K562 (cell line): ENCODE results near the gene ASPRV1. TPM values are rescaled to one million over a fixed set of nuclear protein-coding genes. Genes with fewer than 3 reads are reported as not detected.
A peak's percentile ranks its signal among the peaks of the same experiment; 100 is the strongest.

Source experiments
- ARID1B ChIP-seq: fragments of 450-650 bp; IDR thresholded peaks from 2 replicates; pipeline ENCODE4 v1.6.1; 2016; ENCODE audit warnings: antibody characterized with exemption, mild to moderate bottlenecking, inconsistent platforms
- CBX5 ChIP-seq: IDR thresholded peaks from 2 replicates; pipeline ENCODE4 v1.6.1; 2014; ENCODE audit warnings: low read depth, borderline replicate concordance
- CCAR2 ChIP-seq: fragments of 200-400 bp; formaldehyde crosslinking; IDR thresholded peaks from 2 replicates; pipeline ENCODE4 v1.6.1; 2017; ENCODE audit warnings: mild to moderate bottlenecking, low read depth, low read length
- CHD2 ChIP-seq: IDR thresholded peaks from 2 replicates; pipeline ENCODE4 v1.6.1; 2011; ENCODE audit warnings: low read depth, low read length
- ELF1 ChIP-seq: fragments of 200-800 bp; sonication (Bioruptor generic); IDR thresholded peaks from 2 replicates; pipeline ENCODE4 v1.6.1; 2016; ENCODE audit warnings: missing genetic modification characterization, missing compliant biosample characterization
- HMGN3 ChIP-seq: IDR thresholded peaks from 2 replicates; pipeline ENCODE4 v1.6.1; 2011; ENCODE audit warnings: borderline replicate concordance, low read depth, mild to moderate bottlenecking, mixed read lengths, low read length; ENCODE audit not compliant: insufficient read length; ENCODE audit errors: extremely low read depth
- HNRNPK ChIP-seq: fragments of 200-400 bp; formaldehyde crosslinking; IDR thresholded peaks from one replicate; pipeline ENCODE4 v1.6.1; 2018; ENCODE audit warnings: mild to moderate bottlenecking, low read depth, low read length; ENCODE audit not compliant: poor library complexity, severe bottlenecking
- KLF1 ChIP-seq: fragments of 450-650 bp; IDR thresholded peaks from 2 replicates; pipeline ENCODE4 v1.6.1; 2016; ENCODE audit warnings: missing genetic modification characterization, missing compliant biosample characterization
- NCOA4 ChIP-seq: fragments of 450-650 bp; IDR thresholded peaks from 2 replicates; pipeline ENCODE4 v1.6.1; 2018; ENCODE audit warnings: mild to moderate bottlenecking; ENCODE audit not compliant: partially characterized antibody
- PTTG1 ChIP-seq: fragments of 450-650 bp; IDR thresholded peaks from 2 replicates; pipeline ENCODE4 v1.6.1; 2016; ENCODE audit warnings: low read depth, mild to moderate bottlenecking, missing genetic modification characterization, missing compliant biosample characterization
- RUNX1 ChIP-seq: sonication (generic); IDR thresholded peaks from 2 replicates; pipeline ENCODE4 v1.6.1; 2016; ENCODE audit warnings: antibody characterized with exemption, low read depth
- SAFB ChIP-seq: fragments of 200-400 bp; formaldehyde crosslinking; IDR thresholded peaks from 2 replicates; pipeline ENCODE4 v1.6.1; 2017; ENCODE audit warnings: low read depth, low read length, borderline replicate concordance
- SETDB1 ChIP-seq: IDR thresholded peaks from one replicate; pipeline ENCODE4 v1.6.1; 2012; ENCODE audit warnings: low read length, control low read depth, inconsistent platforms
- ZNF23 ChIP-seq: fragments of 250-450 bp; sonication (Bioruptor Pico); IDR thresholded peaks from 2 replicates; pipeline ENCODE4 v1.4.0; 2020; ENCODE audit warnings: mild to moderate bottlenecking
- ZNF3 ChIP-seq: fragments of 250-450 bp; sonication (Bioruptor Pico); IDR thresholded peaks from 2 replicates; pipeline ENCODE4 v1.5.0; 2021; ENCODE audit warnings: mild to moderate bottlenecking, moderate library complexity
- ZNF311 ChIP-seq: fragments of 250-450 bp; sonication (Bioruptor Pico); IDR thresholded peaks from 2 replicates; pipeline ENCODE4 v1.4.0; 2020; ENCODE audit warnings: mild to moderate bottlenecking, moderate library complexity
- ZNF57 ChIP-seq: fragments of 450-650 bp; formaldehyde crosslinking; IDR thresholded peaks from 2 replicates; pipeline ENCODE4 v1.4.0; 2020; ENCODE audit warnings: mild to moderate bottlenecking, moderate library complexity
- ZNF644 ChIP-seq: fragments of 200-800 bp; sonication (Bioruptor generic); IDR thresholded peaks from 2 replicates; pipeline ENCODE4 v1.6.1; 2016; ENCODE audit warnings: low read depth, missing genetic modification characterization, missing compliant biosample characterization
- ZNF77 ChIP-seq: fragments of 250-450 bp; sonication (Bioruptor Pico); IDR thresholded peaks from 2 replicates; pipeline ENCODE4 v1.5.0; 2020
- ZNF830 ChIP-seq: fragments of 250-450 bp; sonication (Bioruptor Pico); IDR thresholded peaks from 2 replicates; pipeline ENCODE4 v1.5.0; 2021; ENCODE audit warnings: mild to moderate bottlenecking
- polyA plus RNA-seq, 8 experiments: library from polyadenylated mRNA; depleted of rRNA in 4 of 8; stranded (reverse) in 5 of 8; unstranded in 3 of 8; fragments of >200 nt; fragmentation: Nextera tagmentation in 2 of 8; fragmentation: Illumina TruSeq in 1 of 8; extraction: Ambion mirVana in 2 of 8; extraction: Trizol in 1 of 8; gene quantifications; 2 replicates each; pipeline versions ENCODE4 v1.2.1 to v1.2.3, GENCODE V29; 2011 to 2014; ENCODE audit warnings: inconsistent platforms in 1 of 8, missing spikeins in 1 of 8
- total RNA-seq, 7 experiments: library from RNA; depleted of rRNA in 6 of 7; stranded (reverse); fragments of >200 nt in 6 of 7; fragmentation: Illumina TruSeq in 2 of 7; extraction: Trizol in 2 of 7; gene quantifications; 2 replicates each; pipeline versions ENCODE4 v1.2.1 to v1.2.3, GENCODE V29; 2011 to 2021; ENCODE audit warnings: low replicate concordance in 1 of 7
- TF ChIP-seq, protein P1 (sequence below): IDR thresholded peaks from 2 replicates; pipeline ENCODE4 v1.6.1; 2012; ENCODE audit warnings: low read depth, low read length, improper control_type of control experiment, borderline replicate concordance
- TF ChIP-seq, protein P2 (sequence below): fragments of 450-650 bp; conservative IDR thresholded peaks from 2 replicates; pipeline ENCODE4 v1.6.1; 2016; ENCODE audit warnings: missing genetic modification characterization, low read depth, mild to moderate bottlenecking, control low read depth, missing compliant biosample characterization
- TF ChIP-seq, protein P3 (sequence below): sonication (generic); formaldehyde crosslinking; IDR thresholded peaks from 2 replicates; pipeline ENCODE4 v1.8.0; 2022; ENCODE audit warnings: mild to moderate bottlenecking, missing genetic modification reagents
- TF ChIP-seq, protein P4 (sequence below), 3 experiments: IDR thresholded peaks in 2 of 3; conservative IDR thresholded peaks in 1 of 3; 2 replicates each; pipeline ENCODE4 v1.5.1; 2011 to 2012; ENCODE audit warnings: low read length in 3 of 3, mild to moderate bottlenecking in 3 of 3, control low read depth in 2 of 3, improper control_type of control experiment in 1 of 3, inconsistent platforms in 1 of 3, low read depth in 1 of 3, mixed read lengths in 1 of 3, moderate library complexity in 1 of 3; ENCODE audit not compliant: insufficient read depth in 2 of 3

Gene ASPRV1
- total and polyA plus RNA-seq, 9 of the 15 experiments (the other 6 are each of a cell fraction or from before 2014, with no cell fraction given): 0.17 to 0.72 (median 0.47) TPM; not detected in 1

DNA sequence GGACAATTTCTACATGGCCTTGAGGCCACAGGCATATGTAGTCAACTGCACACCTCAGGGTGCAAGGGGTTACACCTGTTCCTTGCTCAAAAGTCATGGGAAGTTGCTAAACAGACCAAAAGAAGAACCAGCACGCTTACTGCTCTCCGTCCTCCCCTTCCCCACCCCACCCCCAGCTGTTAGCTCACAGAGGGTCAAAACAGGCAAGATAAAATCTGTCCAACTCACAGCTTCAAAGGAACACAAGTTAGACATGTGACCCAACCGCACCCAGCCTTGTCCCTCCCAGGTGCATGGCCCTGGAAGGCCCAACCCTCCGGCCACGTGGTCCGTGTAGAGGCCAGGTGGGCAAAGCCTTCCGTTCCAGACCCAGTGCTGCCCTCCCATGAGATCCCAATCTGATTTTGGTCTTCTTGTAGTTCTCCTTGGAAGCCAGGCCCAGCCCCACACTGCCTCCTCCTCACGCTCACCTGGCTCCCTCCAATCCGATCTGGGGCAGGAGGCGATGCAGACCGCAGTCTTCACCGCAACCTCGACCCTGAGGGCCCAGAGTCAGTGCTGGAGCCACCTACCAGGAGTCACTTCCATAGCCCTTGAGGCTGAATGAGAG lies 14.5 kb upstream of the ASPRV1 start (continued):
- TF ChIP-seq, protein P1, sequence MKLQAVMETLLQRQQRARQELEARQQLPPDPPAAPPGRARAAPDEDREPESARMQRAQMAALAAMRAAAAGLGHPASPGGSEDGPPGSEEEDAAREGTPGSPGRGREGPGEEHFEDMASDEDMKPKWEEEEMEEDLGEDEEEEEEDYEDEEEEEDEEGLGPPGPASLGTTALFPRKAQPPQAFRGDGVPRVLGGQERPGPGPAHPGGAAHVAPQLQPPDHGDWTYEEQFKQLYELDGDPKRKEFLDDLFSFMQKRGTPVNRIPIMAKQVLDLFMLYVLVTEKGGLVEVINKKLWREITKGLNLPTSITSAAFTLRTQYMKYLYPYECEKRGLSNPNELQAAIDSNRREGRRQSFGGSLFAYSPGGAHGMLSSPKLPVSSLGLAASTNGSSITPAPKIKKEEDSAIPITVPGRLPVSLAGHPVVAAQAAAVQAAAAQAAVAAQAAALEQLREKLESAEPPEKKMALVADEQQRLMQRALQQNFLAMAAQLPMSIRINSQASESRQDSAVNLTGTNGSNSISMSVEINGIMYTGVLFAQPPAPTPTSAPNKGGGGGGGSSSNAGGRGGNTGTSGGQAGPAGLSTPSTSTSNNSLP: no peak
- TF ChIP-seq ZNF644 (tag) (peak; percentile 93), ZNF77 (CRISPR knock-in tag) (no peak), ZNF3 (no peak), HMGN3 (peak; percentile 71), SETDB1 (no peak), CCAR2 (no peak), ZNF311 (peak; percentile 80), KLF1 (tag) (peak; percentile 70; the same call in 1 of the 2 replicates), ARID1B (peak; percentile 73), PTTG1 (0 out of 2 replicates have a peak, but pooled peaks have one; percentile 37), ZNF23 (CRISPR knock-in tag) (no peak), RUNX1 (no peak), ELF1 (tag) (no peak), ZNF57 (CRISPR knock-in tag) (0 out of 2 replicates have a peak, but pooled peaks have one; percentile 3), CHD2 (0 out of 2 replicates have a peak, but pooled peaks have one; percentile 22), HNRNPK (no peak), SAFB (no peak), ZNF830 (CRISPR knock-in tag) (no peak), CBX5 (0 out of 2 replicates have a peak, but pooled peaks have one; percentile 47), NCOA4 (no peak)
- TF ChIP-seq, protein P2, sequence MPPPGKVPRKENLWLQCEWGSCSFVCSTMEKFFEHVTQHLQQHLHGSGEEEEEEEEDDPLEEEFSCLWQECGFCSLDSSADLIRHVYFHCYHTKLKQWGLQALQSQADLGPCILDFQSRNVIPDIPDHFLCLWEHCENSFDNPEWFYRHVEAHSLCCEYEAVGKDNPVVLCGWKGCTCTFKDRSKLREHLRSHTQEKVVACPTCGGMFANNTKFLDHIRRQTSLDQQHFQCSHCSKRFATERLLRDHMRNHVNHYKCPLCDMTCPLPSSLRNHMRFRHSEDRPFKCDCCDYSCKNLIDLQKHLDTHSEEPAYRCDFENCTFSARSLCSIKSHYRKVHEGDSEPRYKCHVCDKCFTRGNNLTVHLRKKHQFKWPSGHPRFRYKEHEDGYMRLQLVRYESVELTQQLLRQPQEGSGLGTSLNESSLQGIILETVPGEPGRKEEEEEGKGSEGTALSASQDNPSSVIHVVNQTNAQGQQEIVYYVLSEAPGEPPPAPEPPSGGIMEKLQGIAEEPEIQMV (tag): no peak
- TF ChIP-seq, protein P3, sequence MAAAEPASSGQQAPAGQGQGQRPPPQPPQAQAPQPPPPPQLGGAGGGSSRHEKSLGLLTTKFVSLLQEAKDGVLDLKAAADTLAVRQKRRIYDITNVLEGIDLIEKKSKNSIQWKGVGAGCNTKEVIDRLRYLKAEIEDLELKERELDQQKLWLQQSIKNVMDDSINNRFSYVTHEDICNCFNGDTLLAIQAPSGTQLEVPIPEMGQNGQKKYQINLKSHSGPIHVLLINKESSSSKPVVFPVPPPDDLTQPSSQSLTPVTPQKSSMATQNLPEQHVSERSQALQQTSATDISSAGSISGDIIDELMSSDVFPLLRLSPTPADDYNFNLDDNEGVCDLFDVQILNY (CRISPR knock-in tag): no peak
- TF ChIP-seq, protein P4, sequence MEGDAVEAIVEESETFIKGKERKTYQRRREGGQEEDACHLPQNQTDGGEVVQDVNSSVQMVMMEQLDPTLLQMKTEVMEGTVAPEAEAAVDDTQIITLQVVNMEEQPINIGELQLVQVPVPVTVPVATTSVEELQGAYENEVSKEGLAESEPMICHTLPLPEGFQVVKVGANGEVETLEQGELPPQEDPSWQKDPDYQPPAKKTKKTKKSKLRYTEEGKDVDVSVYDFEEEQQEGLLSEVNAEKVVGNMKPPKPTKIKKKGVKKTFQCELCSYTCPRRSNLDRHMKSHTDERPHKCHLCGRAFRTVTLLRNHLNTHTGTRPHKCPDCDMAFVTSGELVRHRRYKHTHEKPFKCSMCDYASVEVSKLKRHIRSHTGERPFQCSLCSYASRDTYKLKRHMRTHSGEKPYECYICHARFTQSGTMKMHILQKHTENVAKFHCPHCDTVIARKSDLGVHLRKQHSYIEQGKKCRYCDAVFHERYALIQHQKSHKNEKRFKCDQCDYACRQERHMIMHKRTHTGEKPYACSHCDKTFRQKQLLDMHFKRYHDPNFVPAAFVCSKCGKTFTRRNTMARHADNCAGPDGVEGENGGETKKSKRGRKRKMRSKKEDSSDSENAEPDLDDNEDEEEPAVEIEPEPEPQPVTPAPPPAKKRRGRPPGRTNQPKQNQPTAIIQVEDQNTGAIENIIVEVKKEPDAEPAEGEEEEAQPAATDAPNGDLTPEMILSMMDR (IDR thresholded peaks at IDR 0.05 in 2 of 3, conservative IDR thresholded peaks at IDR 0.05 in 1 of 3; ENCODE audit: insufficient read depth in 2 of 3, low read depth in 1 of 3, low read length in 3 of 3): no peak
